Activated naive CD4-positive, alpha-beta T cell (primary cell): ENCODE results near the gene FCN3.

Experiments used
- DNase-seq, 4 experiments: peaks; one replicate each; lab custom pipeline; 2025; lab: John Stamatoyannopoulos, UW

Gene FCN3

DNA sequence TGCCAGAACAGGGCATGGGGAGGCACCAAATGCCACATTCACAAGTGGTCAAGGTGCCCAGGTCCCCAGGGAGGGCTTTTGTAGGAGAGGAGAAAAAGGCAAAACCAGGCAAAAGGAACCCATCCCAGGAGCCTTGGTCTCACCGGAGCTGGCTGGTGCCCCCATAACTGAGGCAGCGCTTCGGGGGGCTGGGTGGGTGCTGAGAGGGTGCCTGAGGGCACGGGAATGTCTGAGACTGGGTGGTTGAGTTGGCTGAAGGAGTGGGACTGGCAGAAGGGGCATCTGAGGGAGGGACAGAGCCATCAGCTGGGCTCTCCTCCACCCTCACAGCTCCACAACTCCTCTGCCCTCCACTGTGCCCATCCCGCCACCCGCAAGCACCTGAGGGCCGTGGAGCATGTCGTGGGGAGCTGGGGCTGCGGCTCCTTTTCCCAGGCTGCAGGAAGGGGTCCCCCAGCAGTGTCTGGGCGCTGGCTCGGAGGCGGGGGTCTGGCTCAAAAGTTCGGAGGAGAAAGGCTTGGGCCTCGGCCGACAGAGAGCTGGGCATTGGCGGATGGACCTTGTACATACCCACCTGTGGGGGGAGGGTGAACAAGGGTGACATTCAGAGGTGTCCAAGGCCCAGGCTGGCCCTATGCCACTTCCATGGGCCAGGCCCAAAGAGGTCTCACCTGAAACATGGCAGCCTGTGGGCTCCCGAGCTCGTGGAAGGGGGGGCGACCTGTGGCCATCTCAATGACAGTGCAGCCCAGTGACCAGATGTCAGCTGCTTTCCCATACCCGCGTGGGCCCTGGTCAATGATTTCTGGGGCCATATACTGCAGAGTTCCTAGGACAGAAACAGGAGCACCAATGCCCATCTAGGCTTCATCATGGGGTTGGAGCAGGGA lies 16.3 kb downstream of the FCN3 start:
- DNase-seq, result no peak

DNA sequence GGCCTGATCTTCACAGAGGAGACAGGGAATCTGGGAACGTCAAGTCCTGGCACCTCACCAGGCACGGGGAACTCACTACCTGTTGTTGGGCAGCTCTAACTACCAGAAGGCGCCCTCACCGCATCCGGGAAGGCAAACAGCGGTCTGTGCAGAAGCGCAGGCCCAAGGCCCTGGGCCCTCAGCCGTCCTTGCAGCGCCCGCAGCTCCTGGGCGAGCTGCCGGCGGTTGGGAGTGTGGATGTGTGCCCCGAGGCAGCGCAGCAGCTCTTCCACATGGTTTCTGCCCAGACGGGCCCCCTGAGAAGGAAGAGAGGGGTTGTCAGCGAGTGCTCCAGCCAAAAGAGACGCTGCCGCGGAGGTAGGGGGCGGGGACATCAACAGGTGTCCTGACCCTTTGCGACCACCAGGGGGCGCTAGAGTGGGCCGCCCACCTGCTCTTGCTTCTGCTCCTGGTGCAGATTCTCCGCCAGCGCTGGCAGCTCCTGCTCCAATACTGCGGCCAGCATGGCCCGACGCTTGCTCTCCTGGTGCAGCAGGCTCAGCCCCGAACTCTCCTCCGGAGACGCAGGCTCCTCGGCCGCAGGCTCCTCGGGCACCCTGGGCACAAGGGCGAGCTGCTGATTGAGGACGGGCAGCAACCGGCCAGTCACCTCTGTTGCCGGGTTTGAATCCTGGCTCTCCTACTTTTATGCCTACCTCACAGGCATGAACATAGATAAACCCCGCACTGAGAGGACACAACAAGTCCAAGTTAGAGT lies 17.2 kb downstream of the FCN3 start:
- peak; percentile 55 to 77 (median 70) for DNase-seq

DNA sequence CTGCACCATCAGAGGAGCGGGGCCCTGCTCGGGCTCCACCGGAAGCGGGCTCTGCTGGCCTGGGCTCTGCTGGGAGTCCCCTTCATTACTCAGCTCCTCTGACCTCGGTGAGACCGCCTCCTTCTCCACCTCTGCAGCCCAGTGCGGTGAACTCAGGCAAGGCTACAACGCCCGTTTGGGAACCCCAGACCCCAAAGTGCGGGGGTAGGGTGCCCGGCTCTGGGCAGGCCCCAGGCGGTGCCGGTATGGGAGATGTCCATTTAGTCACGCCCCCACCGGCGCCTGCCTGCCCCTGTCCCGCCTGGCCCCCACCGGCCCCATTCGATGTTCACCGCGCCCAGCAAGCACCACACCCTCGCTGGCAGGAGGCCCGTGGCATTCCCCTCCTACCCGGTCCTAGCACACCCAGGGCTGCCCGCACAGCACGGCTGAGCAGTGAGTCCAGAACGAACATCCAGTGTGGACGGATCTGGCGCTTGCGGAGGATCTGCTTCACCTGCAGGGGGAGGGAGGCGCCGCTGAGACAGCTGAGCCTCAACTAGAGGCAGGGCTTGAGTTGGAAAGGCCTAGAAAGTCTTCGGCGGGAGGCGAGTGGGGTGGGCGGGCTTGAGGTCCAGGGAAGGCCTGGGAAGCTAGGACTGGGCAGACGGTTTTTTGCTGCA lies 17.9 kb downstream of the FCN3 start:
- DNase-seq, result no peak

DNA sequence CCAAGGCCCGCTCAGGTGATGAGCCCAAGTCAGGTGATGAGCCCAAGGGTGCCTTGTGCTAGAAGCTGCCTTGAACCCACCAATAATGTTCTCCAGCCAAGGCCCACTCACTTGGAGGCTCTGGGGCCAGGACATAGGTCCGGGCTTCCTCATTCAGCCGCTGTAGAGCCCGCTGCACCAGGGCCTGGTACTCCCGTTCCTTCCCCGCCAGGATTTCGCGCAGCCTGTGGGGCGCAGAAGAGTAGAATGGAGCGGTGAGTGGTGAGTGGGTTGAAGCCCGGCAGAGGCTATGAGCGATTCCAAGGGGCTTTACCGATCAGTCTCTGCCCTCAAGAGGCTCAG lies 18.4 kb downstream of the FCN3 start:
- DNase-seq, result no peak

DNA sequence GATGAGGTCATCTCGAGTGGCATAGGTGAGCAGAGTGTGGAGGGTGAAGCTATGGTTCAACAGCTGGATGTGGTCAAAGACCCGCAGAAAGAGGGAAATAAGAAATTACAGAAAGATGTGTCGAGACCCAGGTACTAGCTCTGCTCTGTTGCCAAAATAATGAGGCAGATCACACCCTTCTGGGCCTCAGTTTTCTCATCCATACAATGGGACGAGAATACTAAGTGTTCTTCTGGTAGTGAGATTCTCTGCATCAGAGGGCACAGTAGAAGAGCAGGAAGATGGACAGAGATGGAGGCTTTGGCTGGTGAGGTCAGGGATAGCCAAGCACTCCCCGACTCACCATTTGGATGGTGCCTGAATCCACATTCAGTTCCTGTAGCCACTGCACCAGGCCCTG lies 18.9 kb downstream of the FCN3 start:
- no peak for DNase-seq

DNA sequence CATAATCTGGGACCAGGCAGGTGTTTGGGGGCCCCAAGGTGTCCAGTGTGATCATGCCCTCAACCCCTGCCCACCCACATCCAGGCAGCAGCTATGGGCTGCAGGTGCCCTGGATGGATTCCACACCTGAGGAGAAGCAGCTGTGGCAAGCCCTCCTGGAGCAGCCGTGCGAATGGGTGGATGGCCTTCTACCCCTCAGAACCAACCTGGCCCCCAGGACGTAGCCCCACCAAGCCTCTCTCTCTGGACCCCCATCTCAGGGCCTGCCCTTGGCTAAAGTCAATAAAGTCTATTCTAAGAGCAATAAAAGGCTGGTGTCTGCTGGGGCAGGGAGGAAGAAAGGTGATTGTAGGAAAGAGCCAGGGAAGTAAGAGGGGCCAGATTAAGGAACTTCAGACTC lies 21.0 kb downstream of the FCN3 start:
- DNase-seq, result no peak

DNA sequence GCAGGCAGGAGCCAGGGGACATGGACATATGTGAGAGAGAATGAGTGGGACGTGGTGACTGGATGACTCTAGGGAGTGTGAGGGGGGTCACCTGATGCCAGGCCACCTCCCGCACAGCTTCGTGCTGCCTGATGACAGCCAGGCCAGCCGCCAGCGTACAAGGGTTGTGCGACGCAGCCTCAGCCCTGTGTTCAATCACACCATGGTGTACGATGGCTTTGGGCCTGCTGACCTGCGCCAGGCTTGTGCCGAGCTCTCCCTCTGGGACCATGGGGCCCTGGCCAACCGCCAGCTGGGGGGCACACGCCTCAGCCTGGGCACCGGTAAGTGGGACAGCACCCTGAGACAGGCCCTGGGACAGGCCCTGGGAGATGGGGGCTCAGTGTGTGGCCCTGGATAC lies 21.5 kb downstream of the FCN3 start:
- no peak for DNase-seq

DNA sequence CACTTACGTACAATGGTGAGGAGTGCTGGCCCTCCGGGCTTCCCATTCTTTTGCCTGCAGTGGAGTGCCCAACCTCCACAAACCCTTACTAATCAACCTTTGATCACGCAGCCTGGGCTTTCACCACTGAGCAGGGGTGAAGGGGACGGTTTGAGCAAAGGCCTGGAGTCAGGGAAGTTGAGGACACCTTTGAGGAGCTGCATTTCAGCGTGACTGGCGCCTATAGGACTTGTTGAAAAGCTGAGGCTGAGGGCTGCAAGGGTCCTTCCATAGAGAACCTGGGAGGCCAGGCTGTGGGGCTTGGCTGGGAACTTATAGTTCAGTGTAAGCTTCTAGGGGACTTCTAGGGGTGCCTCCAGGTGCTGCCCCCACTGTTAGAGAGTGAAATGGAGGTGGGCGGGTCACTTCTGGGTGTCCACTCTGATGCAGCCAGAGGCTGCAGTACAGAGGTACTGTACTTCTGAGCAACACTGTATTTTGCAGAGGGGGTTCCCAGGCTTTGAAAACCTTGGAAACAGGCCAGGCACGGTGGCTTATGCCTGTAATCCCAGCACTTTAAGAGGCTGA lies 23.0 kb downstream of the FCN3 start:
- no peak for DNase-seq

DNA sequence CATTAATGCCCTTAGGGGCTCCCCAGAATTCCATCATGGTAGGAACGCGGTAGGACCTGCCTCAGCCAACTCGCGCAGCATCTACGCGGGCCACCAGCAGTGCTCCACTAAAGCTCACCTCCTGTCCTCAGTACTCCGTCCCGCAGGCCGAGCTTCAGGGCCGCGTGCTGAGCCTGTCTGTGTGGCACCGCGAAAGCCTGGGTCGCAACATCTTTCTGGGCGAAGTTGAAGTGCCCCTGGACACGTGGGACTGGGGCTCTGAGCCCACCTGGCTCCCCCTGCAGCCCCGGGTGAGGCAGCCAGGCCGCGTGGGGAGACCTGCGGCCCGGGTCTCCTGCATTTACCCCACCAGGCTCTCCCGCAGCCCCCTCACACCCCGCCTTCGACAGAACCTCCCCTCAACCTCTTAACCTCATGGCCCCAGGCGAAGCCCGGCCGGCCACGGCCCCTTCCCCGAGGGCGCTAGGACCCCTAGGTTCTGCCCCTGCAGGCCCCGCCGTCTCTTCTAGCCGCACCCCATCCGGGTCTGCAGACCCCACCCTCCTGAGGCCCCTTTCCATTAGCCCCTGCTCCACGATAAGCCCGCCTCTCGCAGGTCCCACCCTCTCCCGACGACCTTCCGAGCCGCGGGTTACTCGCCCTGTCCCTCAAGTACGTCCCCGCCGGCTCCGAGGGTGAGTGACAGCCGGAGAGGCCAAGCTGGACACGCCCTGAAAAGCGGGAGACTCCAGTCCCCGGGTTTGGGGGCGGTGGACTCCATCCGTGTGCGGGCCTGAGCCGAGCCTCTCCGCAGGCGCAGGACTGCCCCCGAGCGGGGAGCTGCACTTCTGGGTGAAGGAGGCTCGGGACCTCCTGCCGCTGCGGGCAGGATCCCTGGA lies 23.7 kb downstream of the FCN3 start:
- no peak for DNase-seq

DNA sequence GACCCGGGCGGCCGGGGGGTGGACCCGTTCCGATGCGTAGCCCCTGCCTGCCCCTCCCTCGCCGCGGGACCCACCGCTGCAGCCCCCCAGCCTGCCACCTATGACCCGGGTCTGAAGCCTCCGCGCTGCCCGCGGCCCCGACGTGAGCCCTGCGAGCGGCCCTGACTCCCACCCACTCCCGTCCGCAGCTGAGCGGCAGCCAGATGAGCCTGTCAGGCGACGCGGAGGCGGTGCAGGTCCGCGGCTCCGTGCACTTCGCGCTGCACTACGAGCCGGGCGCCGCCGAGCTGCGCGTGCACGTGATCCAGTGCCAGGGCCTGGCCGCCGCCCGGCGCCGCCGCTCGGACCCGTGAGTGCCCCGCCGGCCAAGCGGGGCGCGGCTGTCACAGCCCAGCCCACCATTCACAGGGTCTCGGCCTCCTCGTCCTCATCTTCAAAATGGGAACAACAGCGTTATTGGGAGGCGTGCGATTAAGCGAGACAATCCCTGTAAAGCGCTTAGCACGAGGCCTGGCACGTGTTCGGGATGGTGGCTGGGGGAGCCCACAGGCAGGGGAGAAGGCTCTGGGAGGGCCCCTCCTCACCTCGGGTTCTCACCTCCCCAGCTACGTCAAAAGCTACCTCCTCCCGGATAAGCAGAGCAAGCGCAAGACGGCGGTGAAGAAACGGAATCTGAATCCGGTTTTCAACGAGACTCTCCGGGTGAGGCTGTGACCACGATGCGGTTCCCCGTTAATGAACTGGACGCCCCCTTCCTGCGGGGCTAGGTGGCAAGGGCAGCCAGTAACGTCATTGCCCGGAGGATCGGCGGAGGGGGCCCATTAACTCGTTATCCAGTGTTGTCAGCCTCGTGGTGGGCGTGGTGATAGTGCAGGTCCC lies 24.6 kb downstream of the FCN3 start:
- DNase-seq, result no peak

DNA sequence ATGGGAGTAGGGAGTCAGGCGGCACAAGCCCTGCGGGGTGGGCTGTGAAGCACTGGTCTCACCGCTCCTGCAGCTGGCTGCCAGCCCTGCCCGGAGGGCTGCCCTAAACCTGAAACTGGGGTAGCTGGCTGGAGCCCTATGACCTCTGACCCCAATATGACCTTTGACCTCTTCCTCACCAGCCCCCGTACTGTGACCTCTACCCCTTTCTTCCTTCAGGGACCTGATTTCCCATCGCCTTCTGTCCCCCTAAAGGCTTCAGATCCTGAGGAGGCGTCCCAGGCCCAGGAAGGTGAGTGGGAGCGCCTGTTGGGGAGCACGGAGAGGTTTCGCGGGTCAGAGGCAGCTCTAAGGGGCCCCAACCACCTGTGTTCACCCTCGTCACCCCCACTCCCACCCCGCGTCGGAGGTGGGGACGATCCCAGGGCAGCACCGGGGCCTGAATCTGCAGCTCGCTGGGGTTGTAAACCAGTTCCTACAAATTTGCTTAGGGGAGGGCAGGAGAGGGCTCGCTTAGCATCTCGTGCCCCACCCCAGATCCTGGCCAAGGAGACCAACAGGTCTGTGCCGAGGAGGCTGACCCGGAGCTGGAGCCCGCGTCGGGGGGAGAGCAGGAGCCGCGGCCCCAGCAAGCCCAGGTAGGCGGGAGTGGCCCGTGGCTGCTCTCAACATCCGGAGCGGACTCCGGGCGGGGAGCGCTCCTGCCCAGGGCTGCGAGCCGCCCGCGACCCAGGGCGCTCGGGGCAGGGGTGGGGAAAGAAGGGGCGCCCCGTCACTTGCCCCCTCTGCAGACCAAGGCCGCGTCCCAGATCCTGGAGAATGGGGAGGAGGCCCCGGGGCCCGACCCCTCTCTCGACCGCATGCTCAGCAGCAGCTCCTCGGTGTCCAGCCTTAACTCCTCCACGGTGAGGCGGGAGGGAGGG lies 25.5 kb downstream of the FCN3 start:
- DNase-seq, result peak in 1 of 4 experiments; percentile 38

DNA sequence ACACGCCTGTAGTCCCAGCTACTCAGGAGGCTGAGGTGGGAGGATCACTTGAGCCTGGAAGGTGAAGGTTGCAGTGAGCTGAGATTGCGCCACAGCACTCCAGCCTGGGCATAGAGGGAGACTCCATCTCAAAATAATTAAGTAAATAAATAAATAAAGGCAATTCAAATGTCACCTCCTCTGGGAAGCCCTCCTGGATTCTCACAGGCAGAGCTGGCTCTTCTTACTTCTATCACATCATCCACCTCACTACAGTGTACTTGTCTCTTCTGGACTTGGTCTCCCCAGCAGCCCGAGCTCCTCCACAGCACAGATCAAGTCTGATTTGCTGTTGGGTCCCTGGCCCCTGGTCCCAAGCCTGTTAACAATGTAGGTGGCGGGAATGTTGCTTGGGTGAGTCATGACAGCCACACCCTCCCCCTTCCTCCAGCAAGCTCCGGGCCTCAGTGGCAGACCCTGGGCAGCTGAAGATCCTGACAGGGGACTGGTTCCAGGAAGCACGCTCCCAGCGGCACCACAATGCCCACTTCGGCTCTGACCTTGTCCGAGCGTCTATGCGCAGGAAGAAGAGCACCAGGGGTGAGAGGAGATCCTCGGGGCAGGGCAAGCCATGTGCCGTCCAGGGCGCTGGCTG lies 27.5 kb downstream of the FCN3 start:
- DNase-seq, result no peak

DNA sequence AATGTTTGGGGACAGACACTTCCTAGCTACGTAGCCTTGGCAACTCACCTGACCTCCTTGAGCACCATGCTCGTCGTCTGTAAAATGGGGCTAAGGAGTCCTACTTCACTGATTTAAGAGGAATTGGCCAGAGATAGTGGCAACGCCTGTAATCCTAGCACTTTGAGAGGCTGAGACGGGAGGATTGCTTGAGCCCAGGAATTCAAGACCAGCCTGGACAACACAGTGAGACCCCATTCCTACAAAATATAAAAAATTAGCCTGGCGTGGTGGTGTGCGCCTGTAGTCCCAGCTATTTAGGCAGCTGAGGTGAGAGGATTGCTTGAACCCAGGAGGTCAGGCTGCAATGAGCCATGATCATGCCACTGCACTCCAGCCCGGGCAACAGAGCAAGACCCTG lies 28.3 kb downstream of the FCN3 start:
- DNase-seq, result no peak

DNA sequence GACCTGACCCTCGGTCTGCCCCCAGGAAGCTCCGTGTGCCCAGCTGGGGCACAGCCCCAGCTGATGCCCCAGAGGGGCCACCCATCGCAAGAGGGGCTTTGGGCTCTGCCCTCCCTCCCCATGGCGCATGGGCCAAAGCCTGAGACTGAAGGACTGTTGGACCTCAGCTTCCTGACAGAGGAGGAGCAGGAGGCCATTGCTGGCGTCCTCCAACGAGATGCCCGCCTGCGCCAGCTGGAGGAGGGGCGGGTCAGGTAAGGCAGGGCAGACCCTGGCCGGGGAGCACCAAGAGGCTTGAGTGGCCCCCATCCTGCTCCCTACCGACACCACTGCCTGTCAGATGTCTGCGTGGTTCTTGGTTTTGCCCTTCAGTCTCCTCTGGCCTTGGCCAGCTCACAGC lies 29.4 kb downstream of the FCN3 start:
- DNase-seq, result no peak

DNA sequence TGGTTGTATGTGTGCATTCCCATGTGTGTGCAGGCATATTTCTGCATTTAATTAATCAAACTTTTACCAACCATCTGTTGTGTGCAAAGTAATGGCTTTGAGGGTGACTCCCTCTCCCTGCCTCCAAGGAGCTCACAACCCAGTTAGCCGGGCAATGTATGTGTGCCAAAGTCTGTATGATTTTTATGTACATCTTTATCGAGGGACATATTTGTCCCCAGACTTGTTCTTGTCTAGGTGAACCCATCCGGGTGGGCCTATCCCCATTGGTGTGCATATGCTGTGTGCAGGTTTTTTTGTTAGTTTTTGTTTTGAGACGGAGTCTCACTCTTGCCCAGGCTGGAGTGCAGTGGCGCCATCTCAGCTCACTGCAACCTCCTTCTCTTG lies 31.0 kb downstream of the FCN3 start:
- DNase-seq, result no peak

DNA sequence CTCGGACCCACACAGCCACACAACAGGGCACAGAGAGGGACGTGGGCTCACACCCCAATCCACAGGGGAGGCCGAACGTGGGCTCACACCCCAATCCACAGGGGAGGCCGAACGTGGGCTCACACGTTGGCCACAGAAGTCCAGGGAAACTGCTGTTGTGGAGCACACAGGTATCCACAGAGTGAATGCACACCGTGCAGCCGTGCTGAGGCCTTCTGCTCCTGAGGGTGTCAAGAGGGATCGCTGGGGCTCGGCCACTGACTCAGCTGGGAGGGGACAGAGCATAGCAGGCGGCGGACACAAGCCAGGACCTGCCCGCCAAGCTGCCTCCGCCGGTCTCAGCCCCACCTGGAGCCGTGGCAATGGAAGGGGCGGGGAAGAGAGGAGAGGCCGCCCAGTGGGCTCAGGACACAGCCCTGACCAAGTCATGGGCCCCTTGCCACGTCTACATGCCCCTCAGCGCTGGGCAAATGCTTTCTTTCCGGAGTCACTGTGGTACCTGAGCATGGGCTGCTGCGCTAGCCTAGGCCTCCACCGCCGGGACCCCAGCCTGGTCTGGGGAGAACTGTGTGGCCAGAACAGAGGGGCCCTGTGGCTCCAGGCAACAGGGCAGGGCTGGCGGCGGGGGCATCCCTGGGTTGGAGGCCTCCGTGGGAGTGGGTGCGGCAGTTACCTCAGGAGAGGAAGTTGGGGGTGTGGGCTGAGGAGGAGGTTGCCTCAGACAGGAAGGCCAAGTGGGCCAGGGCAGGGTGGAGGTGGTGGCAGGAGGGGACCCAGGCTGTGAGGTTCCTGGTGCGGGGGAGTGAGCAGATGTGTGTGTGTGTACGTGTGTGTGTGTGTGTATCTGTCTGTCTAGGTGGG lies 31.6 kb downstream of the FCN3 start:
- peak in 2 of 4 experiments; percentile 60 to 64 for DNase-seq

DNA sequence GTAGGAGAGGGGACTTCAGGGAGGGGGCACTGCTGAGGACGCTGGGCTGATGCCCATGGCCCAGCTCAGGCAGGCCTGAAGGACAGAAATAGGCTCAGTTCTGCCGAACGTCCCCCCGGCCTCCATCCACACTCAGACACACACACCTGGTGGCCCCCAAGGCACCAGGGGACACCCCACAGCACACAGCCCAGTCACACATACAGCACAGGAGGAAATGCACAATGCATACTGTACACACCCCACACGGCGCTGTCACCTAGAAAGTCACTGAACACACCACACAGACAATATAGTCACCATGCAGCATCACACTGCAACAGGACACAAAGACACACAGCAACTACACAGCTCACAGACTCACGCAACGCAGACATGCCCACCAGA lies 32.2 kb downstream of the FCN3 start:
- DNase-seq, result peak in 1 of 4 experiments; percentile 16
